Ishikawa (cell line): ENCODE data around the gene PDE3A.

Experiments used
- CEBPB ChIP-seq: IDR thresholded peaks from 2 replicates; pipeline ENCODE4 v1.6.1; 2012
- CREB1 ChIP-seq: IDR thresholded peaks from 2 replicates; pipeline ENCODE4 v1.6.1; 2012; ENCODE audit warnings: low read depth
- EGR1 ChIP-seq: IDR thresholded peaks from 2 replicates; pipeline ENCODE4 v1.6.1; 2012
- EP300 ChIP-seq: IDR thresholded peaks from 2 replicates; pipeline ENCODE4 v1.6.1; 2012; ENCODE audit warnings: borderline replicate concordance
- FOXM1 ChIP-seq: IDR thresholded peaks from 2 replicates; pipeline ENCODE4 v1.6.1; 2012; ENCODE audit warnings: low read depth, borderline replicate concordance
- NFIC ChIP-seq: IDR thresholded peaks from 2 replicates; pipeline ENCODE4 v1.6.1; 2012
- RAD21 ChIP-seq: IDR thresholded peaks from 2 replicates; pipeline ENCODE4 v1.6.1; 2012; ENCODE audit warnings: low read depth
- TAF1 ChIP-seq: IDR thresholded peaks from 2 replicates; pipeline ENCODE4 v1.6.1; 2012; ENCODE audit warnings: low read depth, mild to moderate bottlenecking
- TCF12 ChIP-seq: IDR thresholded peaks from 2 replicates; pipeline ENCODE4 v1.6.1; 2012; ENCODE audit warnings: low read depth
- TEAD4 ChIP-seq: IDR thresholded peaks from 2 replicates; pipeline ENCODE4 v1.6.1; 2012
- YY1 ChIP-seq: IDR thresholded peaks from 2 replicates; pipeline ENCODE4 v1.6.1; 2012; ENCODE audit warnings: low read depth
- ZBTB7A ChIP-seq: IDR thresholded peaks from 2 replicates; pipeline ENCODE4 v1.6.1; 2012; ENCODE audit warnings: low read depth
- TF ChIP-seq, protein P1 (sequence below): IDR thresholded peaks from 2 replicates; pipeline ENCODE4 v1.6.1; 2012
- TF ChIP-seq, protein P2 (sequence below): IDR thresholded peaks from 2 replicates; pipeline ENCODE4 v1.6.1; 2012
- TF ChIP-seq, protein P3 (sequence below): IDR thresholded peaks from 2 replicates; pipeline ENCODE4 v1.6.1; 2012; ENCODE audit warnings: low read depth, mild to moderate bottlenecking

The PDE3A gene

GRCh38 chr12:20520532-20520931 is 152.2 kb downstream of the PDE3A start:
- TF ChIP-seq CREB1 (no peak), TAF1 (no peak), CEBPB (no peak), ZBTB7A (no peak), FOXM1 (no peak), EP300 (no peak), RAD21 (no peak), TCF12 (no peak), EGR1 (no peak), TEAD4 (no peak), YY1 (no peak), NFIC (no peak)
- TF ChIP-seq, protein P1, sequence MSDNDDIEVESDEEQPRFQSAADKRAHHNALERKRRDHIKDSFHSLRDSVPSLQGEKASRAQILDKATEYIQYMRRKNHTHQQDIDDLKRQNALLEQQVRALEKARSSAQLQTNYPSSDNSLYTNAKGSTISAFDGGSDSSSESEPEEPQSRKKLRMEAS = no peak
- TF ChIP-seq, protein P2, sequence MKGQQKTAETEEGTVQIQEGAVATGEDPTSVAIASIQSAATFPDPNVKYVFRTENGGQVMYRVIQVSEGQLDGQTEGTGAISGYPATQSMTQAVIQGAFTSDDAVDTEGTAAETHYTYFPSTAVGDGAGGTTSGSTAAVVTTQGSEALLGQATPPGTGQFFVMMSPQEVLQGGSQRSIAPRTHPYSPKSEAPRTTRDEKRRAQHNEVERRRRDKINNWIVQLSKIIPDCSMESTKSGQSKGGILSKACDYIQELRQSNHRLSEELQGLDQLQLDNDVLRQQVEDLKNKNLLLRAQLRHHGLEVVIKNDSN = no peak
- TF ChIP-seq, protein P3, sequence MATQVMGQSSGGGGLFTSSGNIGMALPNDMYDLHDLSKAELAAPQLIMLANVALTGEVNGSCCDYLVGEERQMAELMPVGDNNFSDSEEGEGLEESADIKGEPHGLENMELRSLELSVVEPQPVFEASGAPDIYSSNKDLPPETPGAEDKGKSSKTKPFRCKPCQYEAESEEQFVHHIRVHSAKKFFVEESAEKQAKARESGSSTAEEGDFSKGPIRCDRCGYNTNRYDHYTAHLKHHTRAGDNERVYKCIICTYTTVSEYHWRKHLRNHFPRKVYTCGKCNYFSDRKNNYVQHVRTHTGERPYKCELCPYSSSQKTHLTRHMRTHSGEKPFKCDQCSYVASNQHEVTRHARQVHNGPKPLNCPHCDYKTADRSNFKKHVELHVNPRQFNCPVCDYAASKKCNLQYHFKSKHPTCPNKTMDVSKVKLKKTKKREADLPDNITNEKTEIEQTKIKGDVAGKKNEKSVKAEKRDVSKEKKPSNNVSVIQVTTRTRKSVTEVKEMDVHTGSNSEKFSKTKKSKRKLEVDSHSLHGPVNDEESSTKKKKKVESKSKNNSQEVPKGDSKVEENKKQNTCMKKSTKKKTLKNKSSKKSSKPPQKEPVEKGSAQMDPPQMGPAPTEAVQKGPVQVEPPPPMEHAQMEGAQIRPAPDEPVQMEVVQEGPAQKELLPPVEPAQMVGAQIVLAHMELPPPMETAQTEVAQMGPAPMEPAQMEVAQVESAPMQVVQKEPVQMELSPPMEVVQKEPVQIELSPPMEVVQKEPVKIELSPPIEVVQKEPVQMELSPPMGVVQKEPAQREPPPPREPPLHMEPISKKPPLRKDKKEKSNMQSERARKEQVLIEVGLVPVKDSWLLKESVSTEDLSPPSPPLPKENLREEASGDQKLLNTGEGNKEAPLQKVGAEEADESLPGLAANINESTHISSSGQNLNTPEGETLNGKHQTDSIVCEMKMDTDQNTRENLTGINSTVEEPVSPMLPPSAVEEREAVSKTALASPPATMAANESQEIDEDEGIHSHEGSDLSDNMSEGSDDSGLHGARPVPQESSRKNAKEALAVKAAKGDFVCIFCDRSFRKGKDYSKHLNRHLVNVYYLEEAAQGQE = no peak

GRCh38 chr12:20523658-20524057 is 155.3 kb downstream of the PDE3A start:
- TF ChIP-seq EP300 = no peak
- TF ChIP-seq, protein P3 = no peak
- no peak for TF ChIP-seq CEBPB
- TF ChIP-seq TAF1 = no peak
- TF ChIP-seq FOXM1 = no peak
- TF ChIP-seq TCF12 = no peak
- no peak for TF ChIP-seq TEAD4
- TF ChIP-seq EGR1 = no peak
- TF ChIP-seq, protein P1 = no peak
- no peak for TF ChIP-seq YY1
- TF ChIP-seq, protein P2 = no peak
- TF ChIP-seq CREB1 = no peak

- TF ChIP-seq TEAD4 (no peak), FOXM1 (no peak), RAD21 (no peak), TCF12 (no peak), EGR1 (no peak), YY1 (no peak)
- TF ChIP-seq, protein P1 = no peak
Measured at GRCh38 chr12:20524113-20524512, 155.8 kb downstream of the PDE3A start.

- no peak for TF ChIP-seq EP300
- TF ChIP-seq CEBPB = no peak
- TF ChIP-seq TAF1 = no peak
- TF ChIP-seq CREB1 = no peak
- TF ChIP-seq, protein P2 = no peak
- TF ChIP-seq, protein P1 = no peak
- TF ChIP-seq FOXM1 = no peak
- no peak for TF ChIP-seq TCF12
- no peak for TF ChIP-seq YY1
- no peak for TF ChIP-seq TEAD4
- no peak for TF ChIP-seq RAD21
- no peak for TF ChIP-seq NFIC
- TF ChIP-seq, protein P3 = no peak
- no peak for TF ChIP-seq ZBTB7A
- TF ChIP-seq EGR1 = no peak
Measured at GRCh38 chr12:20525064-20525610, 156.8 kb downstream of the PDE3A start.
